Osteoblast (primary cell): ENCODE measurements around the gene SDR42E2. TPM values are rescaled to one million over a fixed set of nuclear protein-coding genes. Genes with fewer than 3 reads are reported as not detected.
A peak's percentile ranks its signal among the peaks of the same experiment; 100 is the strongest.

Experiments
- DNase-seq: peaks from one replicate; pipeline ENCODE4 v3.0.0; 2011; ENCODE audit warnings: low spot score, mixed read lengths; ENCODE audit not compliant: insufficient read length; ENCODE audit errors: missing footprints
- H2AFZ ChIP-seq: 2 replicates; pipeline ENCODE4 v1.6.0; 2011; ENCODE audit warnings: mild to moderate bottlenecking, low read length
- H3K27ac ChIP-seq: 2 replicates; pipeline ENCODE4 v1.5.1; 2011; ENCODE audit warnings: mild to moderate bottlenecking, low read depth, low read length, moderate library complexity
- H3K27me3 ChIP-seq: 2 replicates; pipeline ENCODE4 v1.6.0; 2012; ENCODE audit warnings: mild to moderate bottlenecking, control low read depth, inconsistent platforms, low read length, moderate library complexity; ENCODE audit not compliant: insufficient read depth
- H3K36me3 ChIP-seq: 2 replicates; pipeline ENCODE4 v1.5.1; 2011; ENCODE audit warnings: mild to moderate bottlenecking, low read length, control low read depth, moderate library complexity; ENCODE audit not compliant: insufficient read depth
- H3K4me1 ChIP-seq: 2 replicates; pipeline ENCODE4 v1.5.1; 2011; ENCODE audit warnings: mild to moderate bottlenecking, low read length, control low read depth, moderate library complexity; ENCODE audit not compliant: insufficient read depth
- H3K4me2 ChIP-seq: 2 replicates; pipeline ENCODE4 v1.6.0; 2011; ENCODE audit warnings: mild to moderate bottlenecking, low read length; ENCODE audit not compliant: insufficient read depth
- H3K4me3 ChIP-seq: fragments of 200-600 bp; sonication (generic); 3 replicates; pipeline ENCODE4 v1.5.1; 2012; ENCODE audit warnings: mild to moderate bottlenecking, low read length, inconsistent platforms; ENCODE audit not compliant: insufficient read depth
- H3K79me2 ChIP-seq: 2 replicates; pipeline ENCODE4 v1.6.0; 2012; ENCODE audit warnings: mild to moderate bottlenecking, low read length, control low read depth, inconsistent platforms; ENCODE audit not compliant: insufficient read depth
- H3K9me3 ChIP-seq: 2 replicates; pipeline ENCODE4 v1.5.1; 2011; ENCODE audit warnings: low read depth, low read length, control low read depth
- H4K20me1 ChIP-seq: 2 replicates; pipeline ENCODE4 v1.6.0; 2012; ENCODE audit warnings: mild to moderate bottlenecking, low read length, control low read depth; ENCODE audit not compliant: insufficient read depth
- total RNA-seq: library from RNA; depleted of rRNA; stranded (reverse); fragments of >200 nt; gene quantifications from 2 replicates; pipeline ENCODE4 v1.2.3, GENCODE V29; 2012
- TF ChIP-seq, protein P1 (sequence below): IDR thresholded peaks from 2 replicates; pipeline ENCODE4 v1.5.1; 2011; ENCODE audit warnings: mild to moderate bottlenecking, low read depth, low read length, moderate library complexity; ENCODE audit errors: extremely low read depth

SDR42E2 gene
- total RNA-seq, 1 donor, result not detected

DNA sequence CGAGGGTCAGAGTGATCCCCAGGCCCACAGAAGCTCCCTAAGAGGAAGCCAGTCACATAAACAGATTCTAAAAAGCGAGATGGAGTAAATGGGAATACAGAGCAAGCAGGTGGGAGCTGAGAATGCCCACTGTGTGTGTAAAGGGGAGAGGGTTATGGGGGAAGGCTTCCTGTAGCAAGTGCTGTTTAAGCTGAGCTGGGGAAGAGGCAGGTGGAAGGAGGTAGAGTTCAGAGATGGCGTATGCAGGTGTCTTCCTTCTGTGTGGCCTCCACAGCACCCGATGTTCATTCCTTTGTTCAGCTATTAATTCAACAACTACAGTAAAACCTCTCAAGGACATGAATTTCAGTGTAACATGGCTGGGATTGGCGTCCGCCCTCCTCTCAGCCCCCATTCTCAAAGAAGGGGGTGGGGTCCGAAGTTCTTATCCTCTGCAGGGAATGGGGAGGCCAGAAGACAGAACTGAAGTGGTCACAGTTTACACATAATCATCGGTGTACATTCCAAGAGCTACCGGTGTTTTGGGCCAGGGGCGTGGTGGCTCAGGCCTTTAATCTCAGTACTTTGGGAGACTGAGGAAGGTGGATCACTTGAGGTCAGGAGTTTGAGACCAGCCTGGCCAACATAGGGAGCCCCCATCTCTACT, 45.5 kb downstream of the SDR42E2 start:
- H3K4me2 ChIP-seq, result peak overlapping the region; percentile 85
- peaks cover 36% of the 10 kb centered on the region for H4K20me1 ChIP-seq
- peaks cover 11% of the 10 kb centered on the region for H3K4me1 ChIP-seq
- H3K27me3 ChIP-seq, result no peaks in the 10 kb centered on the region
- H3K27ac ChIP-seq, result no peak overlapping the region
- TF ChIP-seq, protein P1, sequence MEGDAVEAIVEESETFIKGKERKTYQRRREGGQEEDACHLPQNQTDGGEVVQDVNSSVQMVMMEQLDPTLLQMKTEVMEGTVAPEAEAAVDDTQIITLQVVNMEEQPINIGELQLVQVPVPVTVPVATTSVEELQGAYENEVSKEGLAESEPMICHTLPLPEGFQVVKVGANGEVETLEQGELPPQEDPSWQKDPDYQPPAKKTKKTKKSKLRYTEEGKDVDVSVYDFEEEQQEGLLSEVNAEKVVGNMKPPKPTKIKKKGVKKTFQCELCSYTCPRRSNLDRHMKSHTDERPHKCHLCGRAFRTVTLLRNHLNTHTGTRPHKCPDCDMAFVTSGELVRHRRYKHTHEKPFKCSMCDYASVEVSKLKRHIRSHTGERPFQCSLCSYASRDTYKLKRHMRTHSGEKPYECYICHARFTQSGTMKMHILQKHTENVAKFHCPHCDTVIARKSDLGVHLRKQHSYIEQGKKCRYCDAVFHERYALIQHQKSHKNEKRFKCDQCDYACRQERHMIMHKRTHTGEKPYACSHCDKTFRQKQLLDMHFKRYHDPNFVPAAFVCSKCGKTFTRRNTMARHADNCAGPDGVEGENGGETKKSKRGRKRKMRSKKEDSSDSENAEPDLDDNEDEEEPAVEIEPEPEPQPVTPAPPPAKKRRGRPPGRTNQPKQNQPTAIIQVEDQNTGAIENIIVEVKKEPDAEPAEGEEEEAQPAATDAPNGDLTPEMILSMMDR, result no peak
- no peaks in the 10 kb centered on the region for H3K9me3 ChIP-seq
- no peaks in the 10 kb centered on the region for H3K36me3 ChIP-seq
- peak; percentile 51 for DNase-seq
- peaks cover 49% of the 10 kb centered on the region for H3K79me2 ChIP-seq
- H2AFZ ChIP-seq, result no peak overlapping the region
- H3K4me3 ChIP-seq, result peak overlapping the region; percentile 85

DNA sequence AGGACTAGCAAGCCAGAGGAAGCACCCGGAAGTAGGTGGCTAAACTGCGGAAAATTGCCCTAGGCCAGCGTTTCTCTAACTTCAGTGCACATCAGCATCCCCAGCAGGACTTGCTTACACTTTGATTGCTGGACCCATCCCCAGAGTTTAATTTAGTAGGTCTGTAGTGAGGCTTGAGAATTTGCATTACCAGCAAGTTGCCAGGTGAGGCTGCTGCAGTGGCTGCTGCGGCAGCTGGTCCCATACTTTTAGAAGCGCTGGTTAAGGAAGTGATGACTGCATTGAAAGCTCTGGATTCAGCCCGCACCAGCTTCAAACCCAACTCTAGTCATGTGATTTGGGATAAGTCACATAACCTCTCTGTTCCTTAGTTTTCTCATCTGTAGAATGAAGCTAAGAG, 48.0 kb downstream of the SDR42E2 start:
- peaks cover 61% of the 10 kb centered on the region for H3K79me2 ChIP-seq
- H3K36me3 ChIP-seq, result no peaks in the 10 kb centered on the region
- H3K4me2 ChIP-seq, result no peak overlapping the region
- peaks cover 56% of the 10 kb centered on the region for H4K20me1 ChIP-seq
- H3K27me3 ChIP-seq, result no peaks in the 10 kb centered on the region
- no peaks in the 10 kb centered on the region for H3K9me3 ChIP-seq
- no peak for DNase-seq
- H2AFZ ChIP-seq, result no peak overlapping the region
- H3K4me1 ChIP-seq, result peaks cover 11% of the 10 kb centered on the region
- no peak overlapping the region for H3K27ac ChIP-seq
- TF ChIP-seq, protein P1, result no peak
- no peak overlapping the region for H3K4me3 ChIP-seq

DNA sequence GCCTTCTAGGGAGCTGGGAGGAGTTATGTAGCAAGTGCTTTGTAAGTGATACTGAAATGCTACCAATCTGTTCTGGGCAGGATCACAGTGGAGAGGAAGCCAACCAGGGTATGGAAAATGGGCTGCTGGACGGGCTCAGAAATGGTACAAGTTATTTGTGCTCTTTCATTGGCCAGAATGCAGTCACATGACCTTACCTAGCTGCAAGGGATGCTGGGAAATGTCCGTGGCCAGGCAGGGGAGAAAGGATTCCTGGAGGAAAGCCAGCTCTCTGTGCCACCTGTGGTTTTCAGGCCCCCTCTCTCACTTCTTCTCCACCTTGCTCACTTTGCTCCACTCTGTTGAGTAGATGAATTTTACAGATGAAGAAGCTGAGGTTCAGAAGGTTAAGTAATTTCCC, 48.5 kb downstream of the SDR42E2 start:
- Histone ChIP-seq H3K4me3 (no peak overlapping the region), H3K4me1 (peaks cover 9% of the 10 kb centered on the region), H3K79me2 (peaks cover 61% of the 10 kb centered on the region), H2AFZ (no peak overlapping the region), H3K9me3 (no peaks in the 10 kb centered on the region), H3K27me3 (no peaks in the 10 kb centered on the region), H3K27ac (no peak overlapping the region), H4K20me1 (peaks cover 58% of the 10 kb centered on the region), H3K4me2 (no peak overlapping the region), H3K36me3 (no peaks in the 10 kb centered on the region)
- TF ChIP-seq, protein P1, result no peak
- DNase-seq, result no peak

DNA sequence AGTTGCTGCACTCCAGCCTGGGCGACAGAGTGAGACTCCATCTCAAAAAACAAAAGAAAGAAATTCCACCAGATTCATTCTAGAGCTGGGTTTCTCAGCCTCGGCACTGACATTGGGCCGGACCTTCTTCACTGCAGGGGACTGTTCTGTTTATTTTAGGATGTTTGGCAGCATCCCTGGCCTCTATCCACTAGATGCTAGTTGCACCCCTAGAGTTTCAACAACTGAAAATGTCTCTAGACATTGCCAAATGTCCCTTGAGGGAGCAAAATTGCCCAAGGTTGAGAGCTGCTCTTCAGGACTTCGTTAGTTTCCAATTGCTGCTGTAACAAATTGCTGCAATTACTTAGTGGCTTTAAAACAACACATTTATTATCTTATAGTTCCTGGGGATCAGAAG, 50.9 kb downstream of the SDR42E2 start:
- Histone ChIP-seq H2AFZ (no peak overlapping the region), H4K20me1 (peaks cover 61% of the 10 kb centered on the region)
- TF ChIP-seq, protein P1, result no peak

More for the DNA sequence above, 50.9 kb downstream of the SDR42E2 start:
- peaks cover 8% of the 10 kb centered on the region for H3K4me1 ChIP-seq
- H3K27ac ChIP-seq, result no peak overlapping the region
- peaks cover 57% of the 10 kb centered on the region for H3K79me2 ChIP-seq
- no peak for DNase-seq
- H3K36me3 ChIP-seq, result peaks cover 3% of the 10 kb centered on the region
- H3K27me3 ChIP-seq, result no peaks in the 10 kb centered on the region
- no peak overlapping the region for H3K4me2 ChIP-seq
- no peaks in the 10 kb centered on the region for H3K9me3 ChIP-seq
- H3K4me3 ChIP-seq, result no peak overlapping the region
